Superior temporal gyrus (tissue), 1 donor: ENCODE results near the gene LRRC49.

Source experiments
- DNase-seq: peaks from one replicate; pipeline ENCODE4 v3.0.0-alpha.2; 2016; ENCODE audit errors: extremely low spot score

Gene LRRC49

DNA sequence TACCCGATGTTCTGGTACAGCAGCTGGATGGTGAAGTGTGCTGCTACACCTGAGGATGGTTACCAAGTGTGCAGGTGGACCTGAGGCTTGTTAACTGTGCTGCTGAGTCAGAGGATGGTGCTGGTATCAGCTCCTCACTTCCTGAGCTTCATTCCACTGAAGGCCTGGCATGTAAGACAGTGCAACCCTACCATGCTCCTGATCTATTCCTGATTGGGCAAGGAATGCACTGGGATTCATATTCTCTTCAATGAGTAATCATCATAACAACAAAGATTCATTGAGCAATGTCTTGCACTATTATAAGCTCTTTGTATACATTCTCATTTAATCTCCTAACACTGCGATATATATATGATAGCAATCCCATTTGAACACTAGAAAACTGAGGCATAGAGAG, 159.7 kb downstream of the LRRC49 start:
- DNase-seq = no peak

DNA sequence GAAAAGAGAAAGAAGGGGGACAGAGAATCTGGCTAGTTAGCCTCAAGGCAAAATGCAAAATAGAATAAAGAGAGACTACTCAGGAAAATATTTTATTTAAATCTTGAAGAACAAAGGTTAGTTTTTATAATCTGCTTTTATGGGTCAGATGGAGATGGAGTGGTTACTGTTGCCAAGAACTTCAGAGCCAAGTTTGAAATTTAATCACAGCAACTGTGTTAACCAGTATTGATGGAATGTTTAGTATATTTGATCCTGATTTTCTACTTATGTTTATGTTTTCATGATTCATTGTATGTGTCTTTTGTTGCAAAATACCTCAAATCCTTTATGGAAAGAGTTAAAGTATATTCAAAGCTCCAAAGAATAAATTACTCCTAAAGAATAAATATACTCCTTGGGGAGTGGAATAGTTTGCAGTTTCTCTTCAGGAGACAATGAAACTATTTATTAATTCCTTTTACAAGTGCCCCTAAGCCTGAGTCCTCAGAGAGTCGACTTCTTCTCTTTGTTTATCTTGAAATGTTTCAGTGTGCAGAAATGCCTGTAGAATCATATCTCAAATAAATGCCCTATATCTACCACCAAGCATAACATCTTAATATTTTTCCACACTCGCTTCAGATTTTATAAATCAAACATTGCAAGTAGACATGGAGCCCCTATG, 161.8 kb downstream of the LRRC49 start:
- no peak for DNase-seq

DNA sequence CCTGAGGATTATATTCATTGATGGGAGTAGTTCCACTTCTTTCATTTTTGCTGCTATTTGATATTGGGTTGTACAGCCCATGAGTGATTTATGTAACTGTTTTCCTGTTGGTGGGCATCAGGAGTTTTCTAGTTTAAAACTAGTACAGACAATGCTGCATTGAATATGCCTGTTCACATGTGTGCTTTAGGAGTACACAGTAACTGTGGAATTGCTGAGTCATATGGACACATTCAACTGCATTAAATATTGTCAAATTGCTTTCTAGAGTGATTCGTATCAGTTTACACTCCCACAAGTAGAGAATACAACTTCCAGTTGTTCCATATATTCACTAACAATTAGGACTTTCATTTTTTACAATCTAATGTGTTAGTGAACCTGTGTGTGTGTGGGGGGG, 162.8 kb downstream of the LRRC49 start:
- no peak for DNase-seq

DNA sequence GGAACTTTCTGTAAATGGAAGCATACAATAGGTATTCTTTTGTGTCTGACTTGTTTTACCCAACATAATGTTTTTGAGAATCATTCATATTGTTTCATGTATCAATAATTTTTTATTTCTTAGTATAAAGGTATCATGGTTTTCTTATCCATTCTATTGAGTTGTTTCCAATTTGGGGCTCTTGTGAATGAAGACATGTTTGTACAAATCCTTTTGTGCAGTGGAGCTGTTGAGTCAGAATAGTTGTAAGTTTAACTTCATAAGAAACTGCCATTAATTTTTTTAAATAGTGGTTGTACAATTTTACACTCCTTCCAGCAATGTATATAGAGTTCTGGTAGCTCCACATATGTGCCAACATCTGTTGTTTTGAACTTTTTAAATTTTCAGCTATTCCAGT, 163.5 kb downstream of the LRRC49 start:
- DNase-seq = no peak

DNA sequence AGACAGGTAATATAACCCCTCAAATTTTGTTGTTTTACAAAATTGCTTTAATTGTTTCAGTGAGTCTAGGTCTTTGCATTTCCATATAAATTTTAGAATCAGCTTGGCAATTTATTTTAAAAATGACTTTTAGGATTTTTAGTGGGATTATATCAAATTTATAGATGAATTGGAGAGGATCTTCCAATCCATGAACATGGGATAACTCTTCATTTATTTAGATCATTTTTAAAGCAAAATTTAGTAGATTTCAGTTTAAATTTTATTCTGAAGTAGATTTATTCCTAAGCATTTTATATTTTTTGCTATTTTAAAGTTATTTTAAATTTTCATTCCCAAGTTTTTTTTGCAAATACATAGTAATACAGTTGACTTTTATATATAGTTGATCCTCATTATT, 164.5 kb downstream of the LRRC49 start:
- DNase-seq = no peak

DNA sequence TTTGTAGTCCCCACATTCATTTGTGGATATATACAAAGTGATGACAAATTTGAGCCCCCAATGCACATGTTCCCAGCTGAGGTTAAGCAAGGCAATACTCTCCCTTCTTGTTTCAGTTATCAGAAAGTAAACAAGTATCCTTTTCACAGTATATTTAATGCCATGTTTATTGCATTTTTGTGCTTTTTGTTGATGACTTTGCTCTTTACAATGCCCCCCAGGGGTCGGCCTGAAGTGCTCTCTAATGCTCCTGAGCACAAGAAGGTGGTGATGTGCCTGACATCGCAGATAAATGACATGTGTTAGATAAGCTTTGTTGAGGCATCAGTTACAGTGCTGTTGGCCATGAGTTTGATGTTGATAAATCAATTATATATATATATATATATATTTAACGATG, 165.0 kb downstream of the LRRC49 start:
- DNase-seq = no peak

DNA sequence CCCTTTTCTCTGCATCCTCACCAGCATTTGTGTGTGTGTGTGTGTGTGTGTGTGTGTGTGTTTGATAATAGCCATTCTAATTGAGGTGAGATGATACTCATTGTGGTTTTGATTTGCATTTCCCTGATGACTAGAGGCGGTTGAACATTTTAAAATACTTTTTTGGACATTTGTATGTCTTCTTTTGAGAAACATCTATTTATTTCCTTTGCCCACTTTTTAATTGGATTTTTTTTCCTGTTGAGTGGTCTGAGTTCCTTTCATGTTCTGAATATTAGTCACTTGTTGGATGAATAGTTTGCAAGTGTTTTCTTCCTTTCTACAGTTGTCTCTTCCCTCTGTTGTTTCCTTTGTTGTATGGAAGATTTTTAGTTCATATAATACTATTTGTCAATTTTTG, 168.4 kb downstream of the LRRC49 start:
- DNase-seq = no peak

DNA sequence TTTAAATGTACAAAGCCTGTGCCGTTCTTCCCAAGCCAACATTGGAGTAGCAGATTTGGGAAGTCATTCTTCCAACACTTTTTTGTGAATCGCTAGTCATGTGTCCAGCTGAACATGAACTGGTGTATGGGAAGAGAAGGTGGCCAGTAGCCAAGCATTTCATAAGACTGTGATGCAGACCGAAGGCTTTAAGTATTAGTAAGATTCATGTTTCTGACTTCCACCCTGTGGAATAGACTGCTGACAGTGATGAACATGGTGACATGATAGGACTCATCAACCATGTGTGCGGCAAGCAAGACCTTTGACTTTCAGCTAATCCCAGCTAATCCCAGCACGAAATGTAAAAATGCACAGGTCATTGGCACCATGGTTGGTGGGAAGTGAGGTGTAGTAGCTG, 174.4 kb downstream of the LRRC49 start:
- DNase-seq = no peak

DNA sequence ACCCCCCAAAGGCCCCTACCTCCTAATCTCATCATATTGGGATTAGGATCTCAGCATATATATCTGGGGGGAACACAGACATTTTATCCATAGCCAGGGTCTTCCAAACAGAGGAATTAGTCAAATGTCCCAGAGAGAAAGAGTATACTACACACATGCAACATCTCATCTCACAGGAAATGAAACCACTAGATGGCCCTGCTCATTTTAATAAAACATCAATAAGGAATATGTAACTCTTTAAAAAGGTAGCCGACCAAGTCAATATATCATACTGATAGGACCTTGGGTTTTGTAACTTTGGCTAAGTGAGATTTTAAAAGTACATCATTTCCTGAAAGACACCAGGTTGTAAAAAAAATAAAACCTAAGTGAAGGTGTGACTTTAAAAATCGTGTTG, 177.1 kb downstream of the LRRC49 start:
- no peak for DNase-seq

DNA sequence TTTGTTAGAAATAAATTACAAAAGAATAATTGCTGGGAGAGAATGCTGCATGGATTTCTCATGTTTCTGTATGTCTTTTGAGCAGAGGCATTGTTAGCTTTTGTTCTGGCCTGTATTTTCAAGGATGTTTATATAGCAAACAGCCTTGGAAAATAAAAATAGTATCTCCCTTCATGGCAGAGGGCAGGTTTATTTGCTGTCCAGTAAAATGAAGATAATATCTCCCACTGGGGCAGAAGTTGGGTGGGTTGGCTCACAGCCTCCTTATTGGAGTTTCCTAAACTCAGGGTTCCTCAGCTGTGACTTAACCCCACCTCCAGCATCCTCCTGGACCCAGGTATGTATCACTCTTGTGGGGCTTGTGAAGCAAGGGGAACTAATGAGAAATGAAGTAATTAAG, 178.9 kb downstream of the LRRC49 start:
- no peak for DNase-seq

DNA sequence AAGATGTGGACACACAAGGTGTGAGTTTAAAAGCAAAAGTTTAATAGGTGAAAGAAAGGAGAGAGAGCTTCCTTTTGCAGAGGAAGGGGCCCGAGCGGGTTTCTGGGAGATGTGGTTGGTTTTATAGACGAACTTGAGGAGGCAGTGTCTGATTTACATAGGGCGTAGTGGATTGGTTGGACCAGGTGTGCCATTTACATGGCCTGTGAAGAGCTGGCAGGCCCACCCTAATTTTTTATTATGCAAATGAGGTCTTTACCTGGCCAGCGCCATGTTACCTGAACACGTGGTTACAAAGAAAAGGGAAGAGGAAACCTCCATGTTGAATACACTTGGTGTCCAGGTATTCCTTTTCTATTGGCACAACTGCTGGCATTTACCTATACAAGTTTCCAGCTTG, 179.8 kb downstream of the LRRC49 start:
- no peak for DNase-seq

DNA sequence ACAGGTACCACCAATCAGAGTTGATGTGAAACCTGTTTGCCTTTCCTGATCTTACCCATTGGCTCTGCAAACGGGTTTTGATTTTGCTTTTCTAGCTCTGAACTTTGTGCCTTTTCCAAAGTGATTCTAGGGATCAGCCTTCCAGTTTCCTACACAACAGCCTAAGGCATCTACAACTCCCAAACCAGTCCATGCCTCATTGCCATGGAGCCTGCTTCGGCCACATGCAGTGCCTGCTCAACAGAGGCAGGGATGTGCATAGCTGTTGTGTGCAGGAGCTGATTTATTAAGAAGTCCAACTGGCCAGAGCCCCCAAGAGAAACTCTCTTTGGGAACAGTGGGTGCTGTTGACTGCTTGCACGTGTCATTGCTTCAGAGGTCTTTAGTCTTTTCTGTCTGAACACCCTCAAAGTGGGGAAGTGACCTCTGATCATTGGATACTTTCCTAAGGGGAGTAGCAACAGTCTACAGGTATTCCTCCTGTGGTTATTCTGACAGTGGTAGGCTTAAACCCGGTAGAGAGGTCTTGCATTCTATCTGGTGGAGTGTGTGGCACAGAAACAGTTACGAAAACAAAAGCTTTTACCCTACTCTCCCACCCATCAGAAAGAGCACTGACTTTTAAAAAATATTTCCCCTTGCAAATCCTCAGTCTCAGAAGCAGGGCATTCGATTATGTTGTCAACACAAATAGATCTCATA, 186.0 kb downstream of the LRRC49 start:
- DNase-seq = no peak

DNA sequence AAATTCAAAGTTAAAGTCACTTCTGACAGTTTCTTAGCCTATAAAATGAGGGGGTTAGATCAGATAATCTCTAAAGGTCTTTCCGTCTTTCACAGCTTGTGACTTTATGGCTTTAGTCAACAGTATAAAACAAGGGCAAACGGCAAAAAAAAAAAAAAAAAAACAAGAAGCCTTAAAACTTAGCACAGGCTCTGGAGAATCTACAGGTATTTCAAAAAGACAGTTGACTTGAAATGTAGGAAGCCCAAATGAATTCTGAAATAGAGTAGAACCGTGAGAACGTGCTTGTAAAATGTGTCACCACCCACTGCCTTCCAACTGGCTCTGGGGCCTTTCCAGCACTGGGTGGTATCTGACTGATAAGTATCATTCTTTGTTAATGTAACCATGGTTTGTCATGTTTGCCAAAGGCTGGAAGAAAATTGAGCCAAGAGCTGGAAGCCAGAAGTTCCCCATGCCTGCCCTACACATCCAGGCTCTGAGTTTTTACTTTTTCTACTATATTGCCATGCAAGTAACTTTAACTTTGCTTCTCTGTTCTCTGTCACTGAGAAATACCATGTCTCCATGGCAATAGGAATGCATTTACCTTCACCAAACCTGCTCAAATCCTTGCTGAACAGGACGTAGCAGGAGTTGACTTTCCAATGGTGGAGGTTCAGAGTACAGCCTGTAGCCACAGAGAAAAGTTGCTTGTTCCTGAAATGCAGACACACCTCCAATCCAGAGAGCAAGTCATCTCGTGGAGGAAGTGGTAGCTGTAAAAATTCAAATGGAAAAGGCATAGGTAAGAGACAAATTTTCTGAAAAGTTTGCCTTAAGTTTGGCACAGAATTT, 186.8 kb downstream of the LRRC49 start:
- no peak for DNase-seq

DNA sequence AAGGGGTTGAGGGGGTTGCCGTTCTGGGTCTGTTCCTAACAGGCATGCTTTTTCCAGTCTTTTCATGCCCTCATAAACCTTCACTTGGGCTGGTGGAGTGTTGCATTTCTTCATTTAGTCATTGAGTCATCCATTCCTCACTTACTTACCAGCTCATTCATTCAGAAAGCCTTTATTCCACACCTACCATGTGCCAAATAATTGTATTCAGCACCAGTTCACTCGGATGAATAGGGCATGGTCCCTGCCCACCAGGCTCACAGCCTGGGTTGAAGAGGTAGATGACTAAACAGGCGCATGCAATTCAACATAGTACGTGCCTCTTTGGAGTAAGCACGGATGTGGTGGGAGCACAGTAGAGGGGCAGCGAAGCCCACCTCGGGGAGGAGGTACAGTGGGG, 187.5 kb downstream of the LRRC49 start:
- no peak for DNase-seq

DNA sequence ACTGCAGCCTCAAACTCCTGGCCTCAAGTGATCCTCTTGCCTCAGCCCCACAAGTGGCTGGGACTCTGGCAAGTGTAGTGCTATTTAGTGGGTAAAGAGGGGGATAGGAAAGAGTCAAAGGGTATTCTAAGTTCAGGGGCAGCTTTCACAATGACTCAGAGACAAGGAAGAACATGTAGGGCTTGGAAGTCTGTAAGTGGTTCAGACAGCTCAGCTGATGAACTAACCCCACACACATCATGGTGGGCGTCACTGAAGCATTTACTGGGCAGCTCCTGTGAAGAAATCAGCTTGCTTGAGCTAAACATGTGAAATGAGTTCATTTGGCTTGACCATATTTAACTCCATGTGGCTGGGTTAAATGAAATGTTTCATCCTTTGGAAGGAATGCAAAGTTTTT, 188.1 kb downstream of the LRRC49 start:
- DNase-seq = no peak

DNA sequence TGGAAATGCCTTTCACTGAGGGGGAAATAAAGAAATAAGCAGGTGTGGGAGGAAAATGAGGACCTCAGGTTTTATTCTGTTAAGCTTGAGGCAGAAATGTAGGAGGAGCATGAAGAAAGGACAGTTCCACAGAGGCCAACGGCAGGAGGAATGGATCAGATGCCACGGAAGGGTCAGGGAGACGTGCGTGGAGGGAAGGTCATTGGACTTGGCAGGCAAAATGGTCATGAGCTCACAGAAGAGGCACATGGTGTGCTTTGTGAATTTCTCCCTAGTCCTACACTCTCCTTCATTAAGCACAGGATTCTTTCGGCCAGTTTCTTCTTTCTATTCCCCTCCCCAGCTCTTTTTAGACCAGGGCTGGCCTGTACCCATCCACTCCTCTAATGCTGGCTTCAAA, 190.2 kb downstream of the LRRC49 start:
- DNase-seq = no peak

DNA sequence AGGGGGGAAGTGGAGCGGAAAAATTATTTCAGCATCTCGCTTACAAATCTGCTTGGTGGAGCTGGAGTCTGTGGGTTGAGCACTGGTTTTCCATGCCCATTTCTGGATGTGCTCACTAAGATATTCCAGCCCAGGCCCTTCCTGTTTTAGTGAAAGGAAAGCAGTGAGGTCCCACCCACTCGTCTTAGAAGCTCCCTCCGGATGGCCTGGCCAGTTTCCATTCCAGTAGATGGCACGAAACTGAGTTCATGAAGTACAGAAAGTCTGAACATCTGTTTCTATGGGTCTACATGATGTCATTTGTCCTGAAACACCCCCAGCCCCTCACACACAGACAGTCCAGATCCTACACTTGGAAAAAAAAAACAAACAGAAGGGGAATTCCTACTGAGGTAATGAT, 190.7 kb downstream of the LRRC49 start:
- no peak for DNase-seq

DNA sequence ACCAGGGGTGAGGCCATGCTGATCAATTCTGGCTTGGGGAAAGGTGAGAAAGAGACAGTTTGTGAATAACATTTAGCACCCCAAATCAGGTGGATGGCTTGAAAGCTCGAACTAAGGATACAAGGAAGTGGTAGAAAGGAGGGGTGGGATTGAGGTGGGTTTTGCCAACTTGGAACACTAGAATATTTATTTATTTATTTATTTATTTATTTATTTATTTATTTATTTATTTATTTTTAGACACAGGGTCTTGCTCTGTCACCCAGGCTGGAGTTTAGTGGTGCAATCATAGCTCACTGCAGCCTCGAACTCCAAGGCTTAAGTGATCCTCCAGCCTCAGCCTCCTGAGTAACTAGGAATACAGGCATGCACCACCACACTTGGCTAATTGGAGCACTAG, 191.6 kb downstream of the LRRC49 start:
- DNase-seq = no peak

DNA sequence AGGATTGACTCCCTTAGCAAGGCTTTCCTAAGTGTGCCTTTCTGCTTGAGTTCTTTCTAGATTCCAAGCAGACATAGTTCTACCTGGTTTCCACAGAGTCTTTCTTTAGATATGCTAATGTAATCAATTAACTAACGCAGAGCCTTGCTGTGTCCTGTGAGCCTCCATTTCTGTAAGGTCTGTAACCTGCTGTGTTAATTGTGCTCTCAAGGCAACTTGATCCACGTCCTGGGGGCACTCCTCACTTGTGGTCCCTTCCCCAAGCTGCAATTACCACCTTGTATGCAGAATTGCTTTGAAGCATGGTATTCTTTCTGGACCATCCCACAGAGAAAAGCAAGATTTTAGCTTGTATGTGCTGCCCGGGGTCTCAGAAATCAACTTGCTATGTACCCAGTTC, 193.2 kb downstream of the LRRC49 start:
- DNase-seq = no peak

DNA sequence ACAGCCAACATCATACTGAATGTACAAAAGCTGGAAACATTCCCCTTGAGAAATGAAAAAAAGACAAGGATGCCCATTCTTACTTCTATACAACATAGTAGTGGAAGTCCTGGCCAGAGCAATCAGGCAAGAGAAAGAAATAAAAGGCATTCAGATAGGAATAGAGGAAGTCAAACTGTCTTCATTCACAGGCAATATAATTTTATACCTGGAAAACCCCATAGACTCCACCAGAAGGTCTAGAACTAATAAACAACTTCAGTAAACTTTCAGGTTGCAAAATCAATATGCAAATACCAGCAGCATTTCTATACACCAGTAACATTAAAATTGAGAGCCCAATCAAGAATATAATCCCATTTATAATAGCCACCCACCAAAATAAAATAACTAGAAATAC, 195.5 kb downstream of the LRRC49 start:
- DNase-seq = no peak

DNA sequence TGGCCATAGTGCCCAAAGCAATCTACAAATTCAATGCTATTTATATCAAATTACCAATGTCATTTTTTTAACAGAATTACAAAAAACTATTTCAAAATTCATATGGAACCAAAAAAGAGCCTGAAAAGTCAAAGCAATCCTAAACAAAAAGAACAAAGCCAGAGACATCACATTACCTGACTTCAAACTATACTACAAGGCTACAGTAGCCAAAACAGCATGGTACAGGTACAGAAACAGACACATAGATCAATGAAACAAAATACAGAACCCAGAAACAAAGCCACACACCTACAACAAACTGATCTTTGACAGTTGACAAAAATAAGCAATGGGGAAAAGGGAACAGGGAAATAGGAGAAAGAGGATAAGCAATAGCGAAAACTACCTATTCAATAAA, 196.1 kb downstream of the LRRC49 start:
- DNase-seq = no peak

DNA sequence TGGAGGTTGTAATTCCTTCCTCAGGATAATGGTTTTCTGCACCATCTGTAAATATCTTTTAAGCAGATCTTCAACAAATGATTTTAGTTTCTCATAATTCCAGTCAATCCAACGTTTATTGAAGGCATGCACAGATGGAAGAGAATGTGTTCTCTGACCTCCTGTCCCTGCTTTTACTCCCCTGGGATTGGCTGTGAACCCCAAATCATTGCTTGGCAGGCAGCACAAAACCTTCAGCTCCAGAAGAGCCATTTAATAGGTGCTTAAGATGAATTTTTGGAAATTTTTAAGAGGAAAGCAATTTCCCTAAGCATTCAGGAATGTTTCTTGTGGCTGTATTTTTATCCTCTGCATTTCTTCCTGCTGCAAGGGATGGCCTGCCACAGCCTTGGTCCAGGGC, 197.2 kb downstream of the LRRC49 start:
- DNase-seq = no peak

DNA sequence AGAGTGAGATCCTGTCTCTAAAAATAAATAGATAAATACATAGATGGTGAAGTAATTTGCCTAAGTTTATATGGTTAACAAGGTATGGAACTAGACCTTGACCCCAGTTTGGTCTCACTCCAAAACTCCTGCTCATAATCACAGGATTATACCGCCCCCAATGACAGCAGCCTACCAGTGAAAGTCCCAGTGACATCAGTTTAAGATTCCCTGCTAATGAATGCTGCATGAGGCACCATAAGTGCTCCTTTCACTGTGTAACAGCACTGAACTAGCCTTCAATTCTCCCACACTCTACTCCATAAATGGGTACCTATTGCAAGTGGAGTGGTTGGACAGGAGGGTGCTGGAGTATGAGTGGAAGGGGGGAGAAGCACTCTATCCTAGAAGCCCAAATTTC, 199.0 kb downstream of the LRRC49 start:
- no peak for DNase-seq
